ENCODE measurements around the gene NDUFB3. TPM values are rescaled to one million over a fixed set of nuclear protein-coding genes. Genes with fewer than 3 reads are reported as not detected.
A peak's percentile ranks its signal among the peaks of the same experiment; 100 is the strongest.

NDUFB3 gene
- total and polyA plus RNA-seq, 11 donors, result 197 to 496 (median 348) TPM

DNA sequence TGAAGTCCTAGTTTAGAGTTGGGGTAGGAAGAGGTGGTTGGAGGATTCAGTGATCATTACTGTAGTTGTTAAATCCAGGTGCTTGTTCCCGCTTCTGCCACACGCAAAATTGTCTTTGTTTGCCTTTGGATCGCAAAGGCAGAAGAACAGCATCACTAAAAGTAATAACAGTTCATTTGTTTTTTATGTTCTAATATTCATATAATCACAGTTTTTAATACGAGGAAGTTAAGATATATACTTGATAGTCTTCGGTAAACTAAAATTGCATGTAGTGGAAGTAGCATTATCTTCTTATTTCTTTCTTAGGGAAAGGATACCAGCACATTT lies 365 bp downstream of the NDUFB3 start:
- Histone ChIP-seq H3K9me3 (no peaks in the 10 kb centered on the region), H3K36me3 (no peaks in the 10 kb centered on the region), H3K27me3 (no peaks in the 10 kb centered on the region), H3K4me3 (peak overlapping the region; percentile 70 to 98 (median 90)), H3K4me1 (peaks cover 5 to 61% (median 43%) of the 10 kb centered on the region in 12 donors), H3K27ac (peak overlapping the region; percentile 82 to 99 (median 92))
- 1 to 2% (median 2%) methylated on average over 5 of the region's 5 CpGs for WGBS, 4 donors
- intact Hi-C loops (cut with DNase I), result loop anchor here in 8 of 10 donors (2.0 to 10.0 kb wide), 13 partner anchors 41 to 360 kb away; partner anchors contain the start of genes CFLAR (in 4 of the 8) and ORC2 (in 2 of the 8)
- ATAC-seq (no peak), DNase-seq (no peak)
- no peak for TF ChIP-seq CTCF (IDR thresholded peaks at IDR 0.05)
- TF ChIP-seq POLR2A (IDR thresholded peaks at IDR 0.05), result no peak

GRCh38 chr2:201073071-201073470 lies 1.3 kb downstream of the NDUFB3 start:
- DNase-seq (no peak), ATAC-seq (no peak)
- TF ChIP-seq CTCF (IDR thresholded peaks at IDR 0.05) (no peak), POLR2A (IDR thresholded peaks at IDR 0.05) (no peak)
- no peaks in the 10 kb centered on the region for H3K27me3 ChIP-seq
- no peaks in the 10 kb centered on the region for H3K36me3 ChIP-seq
- peak overlapping the region in 9 of 12 donors; percentile 70 to 97 (median 88) for H3K4me3 ChIP-seq
- intact Hi-C loops (cut with DNase I), result loop anchor here in 8 of 10 donors (2.0 to 10.0 kb wide), 13 partner anchors 40 to 361 kb away; partner anchors contain the start of genes CFLAR (in 4 of the 8) and ORC2 (in 2 of the 8)
- no peak overlapping the region for H3K27ac ChIP-seq
- H3K9me3 ChIP-seq, result no peaks in the 10 kb centered on the region
- H3K4me1 ChIP-seq, result peaks cover 5 to 54% (median 37%) of the 10 kb centered on the region in 12 donors
- WGBS, 4 donors, result 81 to 93% (median 85%) methylated on average over 1 of the region's 1 CpG

- peaks cover 5 to 37% (median 20%) of the 10 kb centered on the region in 12 donors for H3K4me1 ChIP-seq
- ATAC-seq, result no peak
- 82 to 85% (median 85%) methylated on average over 7 of the region's 7 CpGs for WGBS, 4 donors
These were observed 3.2 kb downstream of the NDUFB3 start for GRCh38 chr2:201074996-201075395.

GRCh38 chr2:201084863-201085262 lies 13.1 kb downstream of the NDUFB3 start:
- Histone ChIP-seq H3K9me3 (no peaks in the 10 kb centered on the region), H3K27me3 (no peaks in the 10 kb centered on the region), H3K36me3 (peaks cover 0 to 98% (median 89%) of the 10 kb centered on the region in 9 donors), H3K4me3 (no peak overlapping the region), H3K27ac (no peak overlapping the region), H3K4me1 (peaks cover 0 to 4% (median 0%) of the 10 kb centered on the region in 12 donors)
- no peak for ATAC-seq
- intact Hi-C loops (cut with DNase I), result loop anchor here in 1 of 10 donors (10.0 kb wide), 1 partner anchor 70 kb away; no protein-coding TSS in a partner anchor
- no peak for DNase-seq
- WGBS, 4 donors, result 53 to 71% (median 59%) methylated on average over 2 of the region's 2 CpGs
- TF ChIP-seq POLR2A (IDR thresholded peaks at IDR 0.05) (no peak), CTCF (IDR thresholded peaks at IDR 0.05) (no peak)

More at GRCh38 chr2:201074996-201075395, 3.2 kb downstream of the NDUFB3 start:
- intact Hi-C loops (cut with DNase I), result loop anchor here in 8 of 10 donors (2.0 to 10.0 kb wide), 12 partner anchors 42 to 363 kb away; partner anchors contain the start of genes CFLAR (in 3 of the 8) and ORC2 (in 2 of the 8)
- H3K27ac ChIP-seq, result no peak overlapping the region
- no peak overlapping the region for H3K4me3 ChIP-seq
- no peaks in the 10 kb centered on the region for H3K27me3 ChIP-seq
- H3K36me3 ChIP-seq, result peaks cover 0 to 16% (median 14%) of the 10 kb centered on the region in 9 donors
- no peak for TF ChIP-seq CTCF (IDR thresholded peaks at IDR 0.05)
- no peak for TF ChIP-seq POLR2A (IDR thresholded peaks at IDR 0.05)
- H3K9me3 ChIP-seq, result no peaks in the 10 kb centered on the region
- no peak for DNase-seq
